Measurements from ENCODE around the gene FAIM.

The FAIM gene

GRCh38 chr3:138620431-138620830 is 11.9 kb downstream of the FAIM start:
- H3K4me3 ChIP-seq = no peak overlapping the region
- no peaks in the 10 kb centered on the region for H3K27me3 ChIP-seq
- no peaks in the 10 kb centered on the region for H3K4me1 ChIP-seq
- TF ChIP-seq CTCF (IDR thresholded peaks at IDR 0.05) = no peak
- no peak for DNase-seq
- no peak overlapping the region for H3K27ac ChIP-seq
- no peaks in the 10 kb centered on the region for H3K9me3 ChIP-seq
- no peaks in the 10 kb centered on the region for H3K36me3 ChIP-seq
- intact Hi-C loops (cut with DNase I; ENCODE audit: low total_unique reads) = no loop called here

GRCh38 chr3:138624518-138624917 is 15.9 kb downstream of the FAIM start:
- H3K27me3 ChIP-seq = no peaks in the 10 kb centered on the region
- no peak overlapping the region for H3K4me3 ChIP-seq
- DNase-seq = no peak
- no peaks in the 10 kb centered on the region for H3K4me1 ChIP-seq
- H3K27ac ChIP-seq = no peak overlapping the region
- H3K9me3 ChIP-seq = no peaks in the 10 kb centered on the region
- peaks cover 0 to 22% (median 8%) of the 10 kb centered on the region in 3 donors for H3K36me3 ChIP-seq
- intact Hi-C loops (cut with DNase I; ENCODE audit: low total_unique reads) = no loop called here
- no peak for TF ChIP-seq CTCF (IDR thresholded peaks at IDR 0.05)

GRCh38 chr3:138625707-138626365 is 17.3 kb downstream of the FAIM start:
- no peak overlapping the region for H3K27ac ChIP-seq
- H3K9me3 ChIP-seq = no peaks in the 10 kb centered on the region
- H3K36me3 ChIP-seq = peaks cover 0 to 32% (median 18%) of the 10 kb centered on the region in 3 donors
- H3K27me3 ChIP-seq = no peaks in the 10 kb centered on the region
- no peak overlapping the region for H3K4me3 ChIP-seq
- DNase-seq = no peak
- intact Hi-C loops (cut with DNase I; ENCODE audit: low total_unique reads) = no loop called here
- TF ChIP-seq CTCF (IDR thresholded peaks at IDR 0.05) = no peak
- H3K4me1 ChIP-seq = no peaks in the 10 kb centered on the region

GRCh38 chr3:138629526-138629925 is 21.0 kb downstream of the FAIM start:
- peaks cover 6 to 54% (median 29%) of the 10 kb centered on the region in 3 donors for H3K36me3 ChIP-seq
- no peak for DNase-seq
- no peaks in the 10 kb centered on the region for H3K27me3 ChIP-seq
- H3K9me3 ChIP-seq = no peaks in the 10 kb centered on the region
- intact Hi-C loops (cut with DNase I; ENCODE audit: low total_unique reads) = no loop called here
- no peak for TF ChIP-seq CTCF (IDR thresholded peaks at IDR 0.05)
- H3K4me1 ChIP-seq = no peaks in the 10 kb centered on the region
- no peak overlapping the region for H3K4me3 ChIP-seq
- H3K27ac ChIP-seq = no peak overlapping the region

GRCh38 chr3:138638641-138639040 is 30.1 kb downstream of the FAIM start:
- no peak overlapping the region for H3K27ac ChIP-seq
- no peak for TF ChIP-seq CTCF (IDR thresholded peaks at IDR 0.05)
- no peak for DNase-seq
- peaks cover 0 to 6% (median 4%) of the 10 kb centered on the region in 3 donors for H3K36me3 ChIP-seq
- H3K4me1 ChIP-seq = no peaks in the 10 kb centered on the region
- no peaks in the 10 kb centered on the region for H3K27me3 ChIP-seq
- intact Hi-C loops (cut with DNase I; ENCODE audit: low total_unique reads) = no loop called here
- H3K9me3 ChIP-seq = peaks cover 0 to 25% (median 15%) of the 10 kb centered on the region in 3 donors
- H3K4me3 ChIP-seq = no peak overlapping the region

Data from tibial artery (tissue), 4 donors.